ENCODE measurements around the gene IZUMO3. TPM values are rescaled to one million over a fixed set of nuclear protein-coding genes. Genes with fewer than 3 reads are reported as not detected.

The IZUMO3 gene
- total and polyA plus RNA-seq, 2 experiments from 2014 or later: not detected

GRCh38 chr9:24500761-24501160 lies 44.9 kb downstream of the IZUMO3 start:
- Histone ChIP-seq H3K4me3 (no peak overlapping the region), H3K36me3 (no peaks in the 10 kb centered on the region), H3K4me1 (ENCODE audit: low read depth) (no peaks in the 10 kb centered on the region), H3K9me3 (ENCODE audit: low read depth) (no peaks in the 10 kb centered on the region), H3K27ac (no peak overlapping the region), H3K27me3 (no peaks in the 10 kb centered on the region)
- TF ChIP-seq CTCF (IDR thresholded peaks at IDR 0.05; ENCODE audit: low read depth, low read length): no peak
- DNase-seq (ENCODE audit: low read depth in 1 of 2, low spot score in 1 of 2): no peak

DNA sequence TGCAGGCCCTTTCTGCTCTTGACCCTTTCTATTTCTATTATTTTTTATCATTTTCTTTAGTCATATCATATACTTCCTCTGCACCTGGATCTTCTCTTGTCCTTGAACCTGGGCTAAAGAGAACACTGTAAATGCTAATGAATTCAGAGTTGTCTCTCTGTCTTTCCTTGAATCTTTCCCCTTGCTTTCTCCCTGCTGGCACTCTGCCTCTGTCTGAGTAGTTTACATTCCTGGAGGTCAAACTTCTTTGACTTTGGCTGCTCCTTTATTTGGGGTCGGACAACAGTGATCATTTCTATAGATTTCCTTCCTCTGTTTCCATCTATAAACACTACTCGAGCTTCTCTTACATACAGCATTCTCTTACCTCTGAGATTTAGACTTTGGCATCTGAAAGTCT lies 47.1 kb downstream of the IZUMO3 start:
- no peaks in the 10 kb centered on the region for H3K4me1 ChIP-seq (ENCODE audit: low read depth)
- no peaks in the 10 kb centered on the region for H3K27me3 ChIP-seq
- H3K36me3 ChIP-seq: no peaks in the 10 kb centered on the region
- H3K27ac ChIP-seq: no peak overlapping the region
- H3K9me3 ChIP-seq (ENCODE audit: low read depth): no peaks in the 10 kb centered on the region
- TF ChIP-seq CTCF (IDR thresholded peaks at IDR 0.05; ENCODE audit: low read depth, low read length): no peak
- H3K4me3 ChIP-seq: no peak overlapping the region
- DNase-seq (ENCODE audit: low read depth in 1 of 2, low spot score in 1 of 2): no peak

DNA sequence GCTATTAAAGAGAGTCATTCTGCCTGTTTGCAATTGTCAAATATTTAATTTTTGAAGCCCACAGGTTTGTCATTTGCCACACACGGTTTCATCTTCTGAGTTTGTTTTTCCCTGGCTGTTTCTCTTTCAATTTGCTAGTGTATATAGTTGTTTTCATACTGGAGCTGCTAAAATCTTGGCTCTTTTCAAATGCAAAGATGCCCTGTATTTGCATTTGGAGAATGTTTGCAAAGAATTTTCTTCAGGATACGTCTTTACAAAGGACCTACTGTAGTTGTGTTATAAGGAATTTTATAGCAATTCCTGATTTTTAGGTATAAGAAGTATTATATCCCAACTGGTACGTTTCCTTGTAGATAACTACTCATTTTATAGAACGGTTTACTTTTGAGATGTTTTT lies 48.0 kb downstream of the IZUMO3 start:
- Histone ChIP-seq H3K9me3 (ENCODE audit: low read depth) (no peaks in the 10 kb centered on the region), H3K36me3 (no peaks in the 10 kb centered on the region), H3K27ac (no peak overlapping the region), H3K27me3 (no peaks in the 10 kb centered on the region), H3K4me3 (no peak overlapping the region), H3K4me1 (ENCODE audit: low read depth) (no peaks in the 10 kb centered on the region)
- DNase-seq (ENCODE audit: low read depth in 1 of 2, low spot score in 1 of 2): no peak
- TF ChIP-seq CTCF (IDR thresholded peaks at IDR 0.05; ENCODE audit: low read depth, low read length): no peak

All from cardiac muscle cell (in vitro differentiated cells and primary cell).